ENCODE data around the gene CLIC4.

Gene CLIC4

DNA sequence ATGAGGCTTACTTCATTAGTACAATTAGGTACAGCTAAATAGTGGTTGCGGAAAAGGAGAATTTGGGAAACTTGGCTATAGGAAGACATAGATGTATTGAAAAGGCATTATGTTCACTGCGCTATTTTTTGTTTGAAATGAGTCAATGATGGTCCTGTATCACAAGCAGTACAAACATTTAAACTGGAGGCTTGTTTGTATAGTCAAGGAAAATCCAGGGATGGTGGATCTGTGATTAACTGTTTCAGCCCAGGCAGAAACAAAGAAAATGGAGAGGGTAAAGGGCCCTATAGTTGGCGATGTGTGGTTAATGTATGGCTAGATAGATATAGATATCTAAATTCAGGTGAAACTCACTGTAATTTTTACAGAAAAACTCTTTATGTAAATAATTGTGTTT, 79.9 kb downstream of the CLIC4 start:
- no peak overlapping the region for H3K27ac ChIP-seq
- no peaks in the 10 kb centered on the region for H3K9me3 ChIP-seq (ENCODE audit: severe bottlenecking)
- H3K27me3 ChIP-seq (ENCODE audit: insufficient read depth, low read depth, severe bottlenecking): no peaks in the 10 kb centered on the region
- DNase-seq: no peak
- TF ChIP-seq, protein P1, sequence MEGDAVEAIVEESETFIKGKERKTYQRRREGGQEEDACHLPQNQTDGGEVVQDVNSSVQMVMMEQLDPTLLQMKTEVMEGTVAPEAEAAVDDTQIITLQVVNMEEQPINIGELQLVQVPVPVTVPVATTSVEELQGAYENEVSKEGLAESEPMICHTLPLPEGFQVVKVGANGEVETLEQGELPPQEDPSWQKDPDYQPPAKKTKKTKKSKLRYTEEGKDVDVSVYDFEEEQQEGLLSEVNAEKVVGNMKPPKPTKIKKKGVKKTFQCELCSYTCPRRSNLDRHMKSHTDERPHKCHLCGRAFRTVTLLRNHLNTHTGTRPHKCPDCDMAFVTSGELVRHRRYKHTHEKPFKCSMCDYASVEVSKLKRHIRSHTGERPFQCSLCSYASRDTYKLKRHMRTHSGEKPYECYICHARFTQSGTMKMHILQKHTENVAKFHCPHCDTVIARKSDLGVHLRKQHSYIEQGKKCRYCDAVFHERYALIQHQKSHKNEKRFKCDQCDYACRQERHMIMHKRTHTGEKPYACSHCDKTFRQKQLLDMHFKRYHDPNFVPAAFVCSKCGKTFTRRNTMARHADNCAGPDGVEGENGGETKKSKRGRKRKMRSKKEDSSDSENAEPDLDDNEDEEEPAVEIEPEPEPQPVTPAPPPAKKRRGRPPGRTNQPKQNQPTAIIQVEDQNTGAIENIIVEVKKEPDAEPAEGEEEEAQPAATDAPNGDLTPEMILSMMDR (IDR thresholded peaks at IDR 0.05; ENCODE audit: low read depth, low read length): no peak
- H3K4me3 ChIP-seq (ENCODE audit: low read depth, low read length): no peak overlapping the region
- peaks cover 24% of the 10 kb centered on the region for H3K36me3 ChIP-seq

DNA sequence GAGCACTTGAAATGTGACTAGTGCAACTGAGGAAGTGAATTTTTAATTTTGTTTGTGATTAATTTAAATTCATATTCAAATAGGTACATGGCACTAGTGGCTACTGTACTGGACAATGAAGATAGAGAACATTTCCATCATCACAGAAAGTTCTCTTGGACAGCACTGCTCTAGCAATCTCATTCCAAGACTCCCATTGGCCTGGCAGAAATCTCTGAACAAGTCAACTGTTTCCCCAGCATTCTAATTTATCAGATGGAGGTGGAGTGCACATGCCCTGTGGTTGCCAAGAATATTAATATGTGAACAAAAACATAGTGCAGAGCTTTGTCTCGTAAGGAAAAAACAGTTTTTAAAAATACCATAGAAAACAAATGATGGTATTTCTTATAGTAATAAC, 81.3 kb downstream of the CLIC4 start:
- peaks cover 22% of the 10 kb centered on the region for H3K36me3 ChIP-seq
- H3K4me3 ChIP-seq (ENCODE audit: low read depth, low read length): no peak overlapping the region
- TF ChIP-seq, protein P1 (IDR thresholded peaks at IDR 0.05; ENCODE audit: low read depth, low read length): no peak
- no peaks in the 10 kb centered on the region for H3K27me3 ChIP-seq (ENCODE audit: insufficient read depth, low read depth, severe bottlenecking)
- DNase-seq: no peak
- H3K9me3 ChIP-seq (ENCODE audit: severe bottlenecking): no peaks in the 10 kb centered on the region
- H3K27ac ChIP-seq: no peak overlapping the region

DNA sequence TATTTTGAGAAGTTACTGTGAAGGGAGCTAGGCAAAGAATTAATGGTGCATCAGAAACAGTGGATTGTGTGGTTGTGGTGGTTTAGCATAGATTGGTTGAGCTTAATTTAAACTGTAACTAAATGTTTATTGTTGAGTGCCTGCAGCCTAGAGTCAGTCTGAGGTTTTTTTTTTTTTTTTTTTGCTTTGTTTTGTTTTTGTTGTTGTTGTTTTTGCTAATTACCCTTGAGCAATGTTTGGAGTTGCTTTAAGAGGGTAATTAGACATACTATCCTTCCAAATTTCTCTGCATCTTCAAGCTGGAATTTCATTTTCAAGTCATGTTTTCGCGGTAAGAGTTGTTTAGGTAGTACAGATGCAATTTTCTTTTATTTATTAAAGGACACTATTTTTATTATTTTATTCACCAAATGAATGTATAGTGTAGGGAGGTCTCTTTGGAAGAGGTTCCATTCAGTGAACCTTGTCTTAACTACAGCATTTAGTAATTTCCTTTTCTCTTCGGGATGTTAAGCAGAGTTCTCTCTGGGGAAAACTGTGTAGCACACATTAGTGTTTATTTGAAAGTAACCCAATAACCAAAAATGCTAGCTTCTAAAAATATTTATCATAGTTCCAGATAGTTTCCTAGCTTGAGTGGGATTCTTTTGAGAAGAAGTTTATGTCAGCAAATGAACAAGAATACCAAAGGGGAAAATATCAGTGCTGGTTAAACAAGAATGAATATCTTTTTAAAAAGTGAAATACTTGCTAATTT, 82.3 kb downstream of the CLIC4 start:
- DNase-seq: no peak
- TF ChIP-seq, protein P1 (IDR thresholded peaks at IDR 0.05; ENCODE audit: low read depth, low read length): no peak
- no peaks in the 10 kb centered on the region for H3K27me3 ChIP-seq (ENCODE audit: insufficient read depth, low read depth, severe bottlenecking)
- H3K27ac ChIP-seq: no peak overlapping the region
- H3K36me3 ChIP-seq: peaks cover 22% of the 10 kb centered on the region
- no peak overlapping the region for H3K4me3 ChIP-seq (ENCODE audit: low read depth, low read length)
- H3K9me3 ChIP-seq (ENCODE audit: severe bottlenecking): no peaks in the 10 kb centered on the region

DNA sequence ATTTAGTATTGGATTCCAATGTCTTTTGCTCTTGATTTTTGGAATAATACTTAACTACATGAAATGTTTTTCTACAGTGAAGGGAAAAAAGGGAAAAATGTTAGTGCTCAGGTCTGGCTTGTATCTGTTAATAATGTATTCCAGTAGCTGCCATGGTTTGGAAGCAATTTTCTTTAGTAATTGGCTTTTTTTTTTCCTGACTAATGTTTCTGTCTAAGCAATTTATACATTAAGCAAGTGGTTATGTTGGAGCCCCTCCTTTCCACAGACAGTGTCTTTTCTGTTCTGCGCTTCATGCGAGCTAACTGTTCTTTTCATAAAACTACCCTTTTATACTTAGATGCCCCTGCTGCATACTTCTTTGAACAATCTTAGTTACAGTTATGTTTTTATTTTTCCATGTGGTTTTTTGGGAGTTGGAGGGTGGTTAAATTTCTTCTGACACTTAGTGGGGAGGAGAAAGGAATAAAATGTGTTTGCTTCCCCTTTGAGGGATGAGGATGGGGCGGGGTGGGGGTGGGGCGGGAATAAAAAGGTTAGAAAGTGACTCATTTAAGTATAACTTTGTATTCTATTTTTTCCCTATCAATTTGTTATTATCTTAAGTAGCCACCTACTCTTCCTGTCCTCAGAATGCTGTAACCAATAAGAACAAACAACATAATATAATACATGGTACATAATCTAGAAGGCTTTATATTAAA, 83.1 kb downstream of the CLIC4 start:
- peaks cover 22% of the 10 kb centered on the region for H3K36me3 ChIP-seq
- H3K9me3 ChIP-seq (ENCODE audit: severe bottlenecking): no peaks in the 10 kb centered on the region
- no peak overlapping the region for H3K27ac ChIP-seq
- TF ChIP-seq, protein P1 (IDR thresholded peaks at IDR 0.05; ENCODE audit: low read depth, low read length): no peak
- no peak for DNase-seq
- H3K27me3 ChIP-seq (ENCODE audit: insufficient read depth, low read depth, severe bottlenecking): no peaks in the 10 kb centered on the region
- no peak overlapping the region for H3K4me3 ChIP-seq (ENCODE audit: low read depth, low read length)

DNA sequence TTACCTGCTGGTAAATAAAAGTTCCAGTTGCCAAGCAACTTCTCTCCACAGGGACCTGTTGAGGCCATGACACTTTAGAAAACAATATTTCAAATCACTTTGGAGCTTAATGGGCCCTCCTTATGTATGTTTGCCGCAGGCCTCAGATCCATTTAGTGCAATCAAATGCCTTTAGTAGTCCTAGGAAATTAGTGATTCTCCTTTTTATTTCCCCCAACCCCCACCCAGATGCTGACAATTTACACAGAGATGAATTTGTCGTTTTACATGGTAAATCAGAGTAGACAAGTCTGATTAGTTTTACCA, 83.6 kb downstream of the CLIC4 start:
- no peak overlapping the region for H3K4me3 ChIP-seq (ENCODE audit: low read depth, low read length)
- no peaks in the 10 kb centered on the region for H3K9me3 ChIP-seq (ENCODE audit: severe bottlenecking)
- TF ChIP-seq, protein P1 (IDR thresholded peaks at IDR 0.05; ENCODE audit: low read depth, low read length): no peak
- no peaks in the 10 kb centered on the region for H3K27me3 ChIP-seq (ENCODE audit: insufficient read depth, low read depth, severe bottlenecking)
- peaks cover 22% of the 10 kb centered on the region for H3K36me3 ChIP-seq
- DNase-seq: no peak
- no peak overlapping the region for H3K27ac ChIP-seq

Data from WERI-Rb-1 (cell line).